GM19023 (cell line): ENCODE data around the gene CAPG.
A peak's percentile ranks its signal among the peaks of the same experiment; 100 is the strongest.
"Not testable (repeated sequence)": the region's sequence is repeated elsewhere in the genome, so short reads cannot be mapped to it uniquely, and the experiment has no call there.

Experiments
- ATAC-seq: cut with Tn5 transposase; IDR thresholded peaks from one replicate; pipeline ENCODE4 v1.9.1; 2021; ENCODE audit warnings: mild to moderate bottlenecking, moderate library complexity; ENCODE audit not compliant: unreplicated experiment

Gene CAPG

GRCh38 chr2:85409845-85410583, at the start of gene CAPG:
TSS of gene CAPG (minus strand) at chr2:85410366. CDS start at chr2:85402145, 8,221 bp downstream.
- peak; percentile 65 for ATAC-seq

GRCh38 chr2:85459771-85460170, 49.6 kb upstream of the CAPG start:
- no peak for ATAC-seq

- ATAC-seq, result no peak
Observed at GRCh38 chr2:85458601-85459563, 48.7 kb upstream of the CAPG start.

- no peak for ATAC-seq
Observed at GRCh38 chr2:85457877-85458316, 47.7 kb upstream of the CAPG start.

GRCh38 chr2:85457043-85457442, 46.9 kb upstream of the CAPG start:
- ATAC-seq, result no peak

- no peak for ATAC-seq
Observed at GRCh38 chr2:85455552-85456090, 45.5 kb upstream of the CAPG start.

- ATAC-seq, result no peak
Observed at GRCh38 chr2:85453571-85453970, 43.4 kb upstream of the CAPG start.

- no peak for ATAC-seq
Observed at GRCh38 chr2:85452237-85452636, 42.1 kb upstream of the CAPG start.

GRCh38 chr2:85449214-85449588, 39.0 kb upstream of the CAPG start:
- ATAC-seq, result no peak

GRCh38 chr2:85448461-85449213, 38.5 kb upstream of the CAPG start:
- no peak for ATAC-seq

GRCh38 chr2:85447222-85447585, 37.0 kb upstream of the CAPG start:
- no peak for ATAC-seq

GRCh38 chr2:85446296-85447221, 36.4 kb upstream of the CAPG start:
- ATAC-seq, result no peak

GRCh38 chr2:85445316-85446295, 35.4 kb upstream of the CAPG start:
- ATAC-seq, result no peak

GRCh38 chr2:85444629-85445172, 34.5 kb upstream of the CAPG start:
- ATAC-seq, result no peak

- ATAC-seq, result no peak
Observed at GRCh38 chr2:85441864-85442263, 31.7 kb upstream of the CAPG start.

GRCh38 chr2:85440729-85441128, 30.6 kb upstream of the CAPG start:
- no peak for ATAC-seq

- ATAC-seq, result no peak
Observed at GRCh38 chr2:85439986-85440385, 29.8 kb upstream of the CAPG start.

- not testable (repeated sequence) for ATAC-seq
Observed at GRCh38 chr2:85439569-85439968, 29.4 kb upstream of the CAPG start.
